Activated T-cell treated with anti-CD3 and anti-CD28 coated beads, Interleukin-2, amount 50 U/mL, for 48 hours (primary cell): ENCODE measurements around the gene UQCR10.

Source experiments
- DNase-seq, 2 experiments: peaks; one replicate each; pipeline ENCODE4 v3.0.0-alpha.2; 2020

The UQCR10 gene

GRCh38 chr22:29767171-29768051, at the start of gene UQCR10:
Gene UQCR10 (plus strand): TSS chr22:29767369. CDS start chr22:29767399, 30 bp downstream.
- peak; percentile 92 to 93 for DNase-seq

- no peak for DNase-seq
These were observed 49.4 kb upstream of the UQCR10 start for GRCh38 chr22:29717789-29718188.

GRCh38 chr22:29718949-29719898, 47.9 kb upstream of the UQCR10 start:
- no peak for DNase-seq

- peak in 1 of 2 experiments; percentile 26 for DNase-seq
These were observed 47.1 kb upstream of the UQCR10 start, which contains the start of gene CABP7 for GRCh38 chr22:29719899-29720645. Gene CABP7 (plus strand): TSS chr22:29720003. CDS start chr22:29720425, 422 bp downstream.

GRCh38 chr22:29720811-29721323, 46.3 kb upstream of the UQCR10 start:
- DNase-seq = no peak

GRCh38 chr22:29722151-29722550, 45.0 kb upstream of the UQCR10 start:
- no peak for DNase-seq

- DNase-seq = no peak
These were observed 44.6 kb upstream of the UQCR10 start for GRCh38 chr22:29722587-29722986.

- DNase-seq = no peak
These were observed 43.4 kb upstream of the UQCR10 start for GRCh38 chr22:29723766-29724165.

- DNase-seq = no peak
These were observed 42.3 kb upstream of the UQCR10 start for GRCh38 chr22:29724843-29725242.

- no peak for DNase-seq
These were observed 41.1 kb upstream of the UQCR10 start for GRCh38 chr22:29726106-29726505.

GRCh38 chr22:29726512-29727130, 40.5 kb upstream of the UQCR10 start:
- no peak for DNase-seq

- peak in 1 of 2 experiments; percentile 34 for DNase-seq
These were observed 40.0 kb upstream of the UQCR10 start for GRCh38 chr22:29727131-29727523.

- no peak for DNase-seq
These were observed 38.0 kb upstream of the UQCR10 start for GRCh38 chr22:29729161-29729560.

GRCh38 chr22:29731058-29731850, 35.9 kb upstream of the UQCR10 start:
- DNase-seq = no peak

GRCh38 chr22:29732883-29733282, 34.3 kb upstream of the UQCR10 start:
- no peak for DNase-seq

GRCh38 chr22:29733362-29734201, 33.6 kb upstream of the UQCR10 start:
- no peak for DNase-seq

- no peak for DNase-seq
These were observed 32.8 kb upstream of the UQCR10 start for GRCh38 chr22:29734406-29734805.

GRCh38 chr22:29734838-29735237, 32.3 kb upstream of the UQCR10 start:
- DNase-seq = no peak

GRCh38 chr22:29735416-29735815, 31.8 kb upstream of the UQCR10 start:
- no peak for DNase-seq
